HEK293 (cell line): Measurements from ENCODE around the gene ABAT.

Source experiments
- CTCF ChIP-seq: fragments of 450-650 bp; formaldehyde crosslinking; IDR thresholded peaks from 2 replicates; pipeline ENCODE4 v1.5.1; 2016; ENCODE audit warnings: missing biosample characterization, missing genetic modification characterization
- TCF7L2 ChIP-seq: IDR thresholded peaks from 2 replicates; pipeline ENCODE4 v1.6.1; 2011; ENCODE audit warnings: low read depth, mild to moderate bottlenecking, inconsistent platforms, low read length, moderate library complexity, borderline replicate concordance
- ZBTB21 ChIP-seq: fragments of 450-650 bp; formaldehyde crosslinking; IDR thresholded peaks from 2 replicates; pipeline ENCODE4 v1.5.1; 2017; ENCODE audit warnings: missing biosample characterization, missing genetic modification characterization
- ZBTB49 ChIP-seq: fragments of 450-650 bp; formaldehyde crosslinking; IDR thresholded peaks from 2 replicates; pipeline ENCODE4 v1.5.1; 2016; ENCODE audit warnings: missing biosample characterization, missing genetic modification characterization, low read depth
- ZNF121 ChIP-seq: fragments of 450-650 bp; formaldehyde crosslinking; IDR thresholded peaks from 2 replicates; pipeline ENCODE4 v1.5.1; 2016; ENCODE audit warnings: missing biosample characterization, missing genetic modification characterization
- ZNF280D ChIP-seq: fragments of 450-650 bp; formaldehyde crosslinking; IDR thresholded peaks from 2 replicates; pipeline ENCODE4 v1.5.1; 2016; ENCODE audit warnings: missing biosample characterization, missing genetic modification characterization

- TF ChIP-seq CTCF (tag by site-specific recombination) = no peak
- TF ChIP-seq TCF7L2 = no peak
- no peak for TF ChIP-seq ZNF280D
- no peak for TF ChIP-seq ZBTB21 (tag by site-specific recombination)
- TF ChIP-seq ZBTB49 (tag by site-specific recombination) = no peak
- TF ChIP-seq ZNF121 (tag by site-specific recombination) = no peak
Measured at GRCh38 chr16:8677481-8677880, 3.1 kb downstream of the ABAT start.
